K562 (cell line): ENCODE measurements around the gene MC1R. TPM values are rescaled to one million over a fixed set of nuclear protein-coding genes. Genes with fewer than 3 reads are reported as not detected.

Experiments used
- ATAC-seq: fragments of 200-7000 bp; cut with Tn5 transposase; 3 replicates; pipeline ENCODE4 v1.9.1; 2020; ENCODE audit warnings: moderate library complexity
- BruUV-seq: library from RNA; stranded (reverse); fragments of 400-500 nt; replicated peaks from 2 replicates; lab custom pipeline; 2021; lab: Mats Ljungman, UMichigan
- CTCF ChIA-PET: fragments of 300-600 bp; formaldehyde crosslinking; extraction: SDS; loops from one replicate; lab custom pipeline; 2021; ENCODE audit warnings: low intra/inter-chr PET ratio; lab: Yijun Ruan, JAX
- POLR2A ChIA-PET: fragments of 300-600, 350-650 bp; sonication (Branson Sonifier 250); formaldehyde crosslinking; extraction: SDS; loops from one replicate; lab custom pipeline; 2021; ENCODE audit warnings: antibody characterized with exemption, inconsistent platforms; lab: Yijun Ruan, JAX
- DNase-seq, 4 experiments: peaks; one replicate each; pipeline versions ENCODE4 v3.0.0 to v3.0.0-alpha.2; 2011 to 2018; ENCODE audit warnings: low spot score in 3 of 4, mixed read lengths in 3 of 4; ENCODE audit errors: extremely low read depth in 1 of 4
- FAIRE-seq: peaks from 2 replicates; lab custom pipeline; 2011; peaks lifted over from hg19 to GRCh38; lab: Jason Lieb, UNC
- H2AFZ ChIP-seq: 2 replicates; pipeline ENCODE4 v1.6.0; 2011; ENCODE audit warnings: low read depth, low read length, control low read depth, inconsistent platforms
- H3K27ac ChIP-seq: fragments of 200-600 bp; 3 replicates; pipeline ENCODE4 v1.8.0; 2011; ENCODE audit warnings: low read depth, mild to moderate bottlenecking, control low read depth, inconsistent platforms, low read length, moderate library complexity, mixed read lengths; ENCODE audit errors: extremely low read depth
- H3K27me3 ChIP-seq, 2 experiments: fragments of 300-600 bp in 1 of 2; 2 replicates in 1 of 2; 3 replicates in 1 of 2; pipeline versions ENCODE4 v1.6.0 to v1.8.0; 2011; ENCODE audit warnings: inconsistent platforms in 2 of 2, low read length in 2 of 2, mild to moderate bottlenecking in 1 of 2, mixed read lengths in 1 of 2, moderate library complexity in 1 of 2; ENCODE audit not compliant: control insufficient read depth in 2 of 2, insufficient read depth in 2 of 2
- H3K36me3 ChIP-seq: fragments of 300-600 bp; 3 replicates; pipeline ENCODE4 v1.8.0; 2011; ENCODE audit warnings: mild to moderate bottlenecking, low read length, inconsistent platforms; ENCODE audit not compliant: control insufficient read depth, insufficient read depth
- H3K4me1 ChIP-seq, 2 experiments: fragments of 200-600 bp in 1 of 2; replicated peaks in 1 of 2; 2 replicates in 1 of 2; 3 replicates in 1 of 2; pipeline versions ENCODE4 v1.5.1 to v1.8.0; 2011; ENCODE audit warnings: inconsistent platforms in 2 of 2, low read length in 2 of 2, mild to moderate bottlenecking in 1 of 2, mixed read lengths in 1 of 2, moderate library complexity in 1 of 2; ENCODE audit not compliant: control insufficient read depth in 2 of 2, insufficient read depth in 2 of 2
- H3K4me2 ChIP-seq: 2 replicates; pipeline ENCODE4 v1.6.1; 2011; ENCODE audit warnings: low read length, control low read depth, inconsistent platforms, mixed read lengths; ENCODE audit not compliant: insufficient read depth
- H3K4me3 ChIP-seq: fragments of 200-600 bp; sonication (generic), shearing (Covaris generic); 2 replicates; pipeline ENCODE4 v1.5.1; 2016; ENCODE audit warnings: control low read depth, inconsistent platforms
- H3K79me2 ChIP-seq: fragments of 200-600 bp; 3 replicates; pipeline ENCODE4 v1.8.0; 2011; ENCODE audit warnings: low read length, inconsistent platforms; ENCODE audit not compliant: control insufficient read depth, insufficient read depth
- H3K9ac ChIP-seq, 2 experiments: 2 replicates each; pipeline versions ENCODE4 v1.6.0 to v1.6.1; 2011; ENCODE audit warnings: low read depth in 2 of 2, low read length in 2 of 2, control low read depth in 1 of 2, inconsistent platforms in 1 of 2, mild to moderate bottlenecking in 1 of 2, mixed read lengths in 1 of 2; ENCODE audit not compliant: insufficient read depth in 1 of 2
- H3K9me1 ChIP-seq: one replicate; pipeline ENCODE4 v1.6.0; 2011; ENCODE audit warnings: inconsistent platforms, mild to moderate bottlenecking, low read length, moderate library complexity; ENCODE audit not compliant: control insufficient read depth, insufficient read depth
- H3K9me3 ChIP-seq: replicated peaks from 2 replicates; pipeline ENCODE4 v1.5.1; 2011; ENCODE audit warnings: low read depth, low read length, inconsistent platforms; ENCODE audit not compliant: control insufficient read depth, insufficient read depth
- H4K20me1 ChIP-seq: replicated peaks from 2 replicates; pipeline ENCODE4 v1.6.1; 2011; ENCODE audit warnings: low read length, inconsistent platforms, mixed read lengths; ENCODE audit not compliant: control insufficient read depth, insufficient read depth
- CREB3L1 ChIP-seq: fragments of 450-650 bp; IDR thresholded peaks from 2 replicates; pipeline ENCODE4 v1.6.1; 2014; ENCODE audit warnings: low read depth, mild to moderate bottlenecking, moderate library complexity, borderline replicate concordance
- KAT8 ChIP-seq: fragments of 450-650 bp; IDR thresholded peaks from 2 replicates; pipeline ENCODE4 v1.6.1; 2016; ENCODE audit warnings: low read depth, mild to moderate bottlenecking
- THAP12 ChIP-seq: fragments of 250-450 bp; sonication (Bioruptor Pico); IDR thresholded peaks from 2 replicates; pipeline ENCODE4 v1.9.0; 2021; ENCODE audit warnings: mild to moderate bottlenecking, inconsistent platforms
- ZNF165 ChIP-seq: fragments of 250-450 bp; sonication (Bioruptor Pico); IDR thresholded peaks from 2 replicates; pipeline ENCODE4 v1.4.0; 2020; ENCODE audit warnings: borderline replicate concordance
- ZNF445 ChIP-seq: fragments of 250-450 bp; sonication (Bioruptor Pico); IDR thresholded peaks from 2 replicates; pipeline ENCODE4 v1.4.0; 2020; ENCODE audit warnings: low read depth, mild to moderate bottlenecking, moderate library complexity
- WGBS: fragments of 100-300 bp; shearing (Covaris generic); methylation state at CpG from one replicate; pipeline ENCODE4 v1.1.6; 2016; ENCODE audit warnings: low coverage, mixed read lengths; ENCODE audit not compliant: insufficient coverage; ENCODE audit errors: missing lambda C conversion rate; 5-methylcytosine and 5-hydroxymethylcytosine counted together
- in situ Hi-C: fragments of 300-500 bp; cut with MboI; formaldehyde crosslinking; loops from 4 replicates; pipeline ENCODE4 v1.15.0; 2018; ENCODE audit warnings: inconsistent platforms, mixed read lengths
- intact Hi-C: fragments of 100-400 bp; cut with micrococcal nuclease; formaldehyde crosslinking; loops from 2 replicates; pipeline ENCODE4 v1.14.2; 2022
- polyA plus RNA-seq, 8 experiments: library from polyadenylated mRNA; depleted of rRNA in 4 of 8; stranded (reverse) in 5 of 8; unstranded in 3 of 8; fragments of >200 nt; fragmentation: Nextera tagmentation in 2 of 8; fragmentation: Illumina TruSeq in 1 of 8; extraction: Ambion mirVana in 2 of 8; extraction: Trizol in 1 of 8; gene quantifications; 2 replicates each; pipeline versions ENCODE4 v1.2.1 to v1.2.3, GENCODE V29; 2011 to 2014; ENCODE audit warnings: inconsistent platforms in 1 of 8, missing spikeins in 1 of 8
- total RNA-seq, 7 experiments: library from RNA; depleted of rRNA in 6 of 7; stranded (reverse); fragments of >200 nt in 6 of 7; fragmentation: Illumina TruSeq in 2 of 7; extraction: Trizol in 2 of 7; gene quantifications; 2 replicates each; pipeline versions ENCODE4 v1.2.1 to v1.2.3, GENCODE V29; 2011 to 2021; ENCODE audit warnings: low replicate concordance in 1 of 7

MC1R gene
- total and polyA plus RNA-seq, 9 of the 15 experiments (the other 6 are each of a cell fraction or from before 2014, with no cell fraction given), result 0.14 to 5.3 (median 2.5) TPM; not detected in 1

DNA sequence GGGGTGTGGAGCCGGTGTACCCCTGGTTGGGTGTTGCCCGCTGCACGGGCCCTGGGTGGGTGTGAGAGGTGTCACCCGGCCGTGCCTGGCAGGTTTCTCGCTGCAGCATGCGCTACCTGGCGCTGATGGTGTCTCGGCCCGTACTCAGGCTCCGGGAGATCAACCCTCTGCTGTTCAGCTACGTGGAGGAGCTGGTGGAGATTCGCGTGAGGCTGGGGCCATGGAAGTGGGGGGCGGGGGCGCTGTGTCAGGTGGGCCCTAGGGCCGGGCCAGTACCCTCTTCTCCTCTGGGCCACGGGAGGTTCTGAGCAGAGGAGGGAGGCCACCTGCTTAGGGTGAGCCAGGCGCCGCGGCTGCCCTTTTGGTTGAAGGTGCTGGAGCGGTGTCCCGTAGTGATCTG is 43.3 kb downstream of the MC1R start:
- Histone ChIP-seq H3K27ac (no peak overlapping the region), H3K27me3 (no peaks in the 10 kb centered on the region), H3K79me2 (no peaks in the 10 kb centered on the region), H3K36me3 (peaks cover 54% of the 10 kb centered on the region), H3K4me1 (peaks cover 0 to 32% of the 10 kb centered on the region in 2 experiments; a peak in 2 of 5 replicates), H3K9me1 (no peaks in the 10 kb centered on the region), H2AFZ (no peak overlapping the region), H3K4me3 (no peak overlapping the region), H4K20me1 (0 out of 2 replicates have a peak, but pooled peaks cover 4% of the 10 kb centered on the region), H3K4me2 (no peak overlapping the region), H3K9ac (no peak overlapping the region), H3K9me3 (no peaks in the 10 kb centered on the region)
- FAIRE-seq (no peak), ATAC-seq (no peak), DNase-seq (no peak)
- no TSS peak for BruUV-seq
- ChIA-PET POLR2A (interaction anchor here (0.6 to 4.0 kb wide), 3 partner anchors 8 to 50 kb away, joined by 3 to 17 read pairs (median 3); no protein-coding TSS in a partner anchor), CTCF (no interaction called here)
- TF ChIP-seq CREB3L1 (no peak), KAT8 (no peak), THAP12 (CRISPR knock-in tag) (no peak), ZNF165 (CRISPR knock-in tag) (no peak), ZNF445 (CRISPR knock-in tag) (no peak)
- in situ Hi-C loops, result no loop called here
- 98% methylated on average over 17 of the region's 23 CpGs for WGBS
- intact Hi-C loops, result no loop called here
